HUES6 (cell line): ENCODE results near the gene HIPK2.
"Not testable (repeated sequence)": the region's sequence is repeated elsewhere in the genome, so short reads cannot be mapped to it uniquely, and the experiment has no call there.

ENCODE experiments used
- H3K27ac ChIP-seq: 2 replicates; pipeline ENCODE4 v1.7.0; 2013; ENCODE audit warnings: low read depth, mild to moderate bottlenecking, low read length, inconsistent platforms
- H3K27me3 ChIP-seq: 2 replicates; pipeline ENCODE4 v1.6.1; 2013; ENCODE audit warnings: low read length; ENCODE audit not compliant: control insufficient read depth, insufficient read depth
- H3K36me3 ChIP-seq: 2 replicates; pipeline ENCODE4 v1.6.1; 2013; ENCODE audit warnings: low read length; ENCODE audit not compliant: control insufficient read depth, insufficient read depth
- H3K4me1 ChIP-seq: 2 replicates; pipeline ENCODE4 v1.6.1; 2013; ENCODE audit warnings: low read length; ENCODE audit not compliant: control insufficient read depth, insufficient read depth
- H3K4me3 ChIP-seq: 2 replicates; pipeline ENCODE4 v1.5.1; 2013; ENCODE audit warnings: low read depth, low read length
- H3K9ac ChIP-seq: one replicate; pipeline ENCODE4 v1.6.1; 2013; ENCODE audit warnings: mild to moderate bottlenecking, low read length
- H3K9me3 ChIP-seq: 2 replicates; pipeline ENCODE4 v1.6.1; 2013; ENCODE audit warnings: low read depth, low read length; ENCODE audit not compliant: control insufficient read depth, insufficient read depth

The HIPK2 gene

DNA sequence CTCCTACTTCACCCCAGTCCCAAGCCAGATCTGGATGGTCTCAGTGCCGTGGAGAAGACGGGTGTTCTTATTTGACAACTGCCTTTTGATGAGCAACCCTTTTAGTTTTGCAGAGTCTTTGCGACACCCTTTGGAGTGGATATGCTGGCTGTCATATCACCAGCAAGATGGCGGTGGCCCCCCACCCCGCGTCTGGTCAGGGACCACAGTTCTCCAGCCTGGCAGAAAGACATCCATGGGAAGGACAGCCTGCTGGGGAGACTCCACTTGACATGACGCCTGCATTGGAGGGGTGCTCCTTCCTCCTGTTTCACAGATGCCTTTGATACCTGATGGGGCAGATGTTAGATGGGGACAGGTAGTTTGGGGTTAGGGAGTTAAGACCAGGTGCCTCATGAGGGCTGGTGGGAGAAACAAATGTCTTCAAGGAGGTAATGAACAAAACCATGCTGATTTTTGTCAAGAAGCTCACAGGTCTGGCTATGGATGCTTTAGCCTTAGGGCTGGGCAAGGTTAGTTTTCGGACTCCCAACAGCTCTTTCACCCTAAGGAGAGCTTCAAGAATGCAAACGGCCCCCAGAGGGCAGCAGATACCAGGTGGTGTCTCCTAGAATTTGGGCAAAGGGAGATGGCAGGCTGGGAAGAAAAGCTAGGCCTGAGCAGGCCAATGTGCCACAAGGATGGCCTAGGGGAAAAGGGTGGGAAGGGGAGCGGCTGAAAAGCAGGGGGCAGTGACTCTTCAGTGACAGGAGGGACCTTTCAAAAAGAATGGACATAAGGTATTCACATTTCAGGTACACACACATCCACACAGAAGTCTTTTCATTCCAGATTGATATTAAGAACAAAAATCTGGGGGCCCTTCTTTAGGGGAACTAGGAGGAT, 159.1 kb downstream of the HIPK2 start:
- no peak overlapping the region for H3K27ac ChIP-seq
- H3K36me3 ChIP-seq: peaks cover 16% of the 10 kb centered on the region

DNA sequence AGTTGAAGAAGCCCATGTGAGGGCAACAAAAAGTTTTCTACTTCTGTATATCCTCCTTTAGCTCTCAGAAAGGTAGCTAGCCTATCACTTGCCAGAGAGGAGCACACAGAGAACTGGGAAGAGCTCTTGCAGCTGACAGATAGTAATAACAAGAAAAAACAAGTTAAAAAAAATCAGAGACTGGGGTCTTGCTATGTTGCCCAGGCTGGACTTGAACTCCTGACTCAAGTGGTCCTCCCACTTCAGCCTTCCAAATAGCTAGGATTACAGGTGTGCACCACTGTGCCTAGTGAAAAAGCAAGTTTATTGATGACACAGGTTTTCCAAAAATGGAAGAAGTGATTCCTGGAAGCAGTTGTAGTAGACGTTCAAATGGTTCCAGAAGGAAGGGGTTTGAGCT, 160.7 kb downstream of the HIPK2 start:
- Histone ChIP-seq H3K27ac (no peak overlapping the region), H3K9ac (no peak overlapping the region), H3K9me3 (no peaks in the 10 kb centered on the region), H3K4me3 (no peak overlapping the region), H3K36me3 (peaks cover 18% of the 10 kb centered on the region), H3K27me3 (no peaks in the 10 kb centered on the region), H3K4me1 (peaks cover 6% of the 10 kb centered on the region; the same call in 1 of the 2 replicates)

More for the DNA sequence above, 159.1 kb downstream of the HIPK2 start:
- H3K4me3 ChIP-seq: no peak overlapping the region
- H3K27me3 ChIP-seq: no peaks in the 10 kb centered on the region
- H3K4me1 ChIP-seq: peaks cover 6% of the 10 kb centered on the region
- no peaks in the 10 kb centered on the region for H3K9me3 ChIP-seq
- no peak overlapping the region for H3K9ac ChIP-seq

DNA sequence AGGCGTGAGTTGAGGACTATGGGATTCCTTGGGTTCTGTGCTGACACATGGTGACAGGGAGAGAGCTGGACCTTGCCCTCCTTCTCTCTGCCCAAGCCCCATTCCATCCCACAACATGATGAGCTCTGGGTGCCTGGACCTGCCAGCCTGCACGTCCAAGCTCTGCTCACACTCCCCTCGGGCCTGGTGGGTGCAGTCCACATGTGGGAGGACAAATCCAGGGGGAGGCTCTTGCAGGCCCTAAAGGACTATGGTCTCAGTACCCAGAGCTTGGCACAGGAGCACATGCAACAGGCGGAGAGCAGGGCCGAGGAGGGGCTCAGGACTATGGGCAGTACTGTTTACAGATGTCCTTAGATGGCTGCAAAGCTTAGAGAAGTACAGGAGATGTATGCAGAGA, 162.9 kb downstream of the HIPK2 start:
- H3K27ac ChIP-seq: no peak overlapping the region
- peaks cover 6% of the 10 kb centered on the region; the same call in 1 of the 2 replicates for H3K4me1 ChIP-seq
- H3K9me3 ChIP-seq: no peaks in the 10 kb centered on the region
- no peaks in the 10 kb centered on the region for H3K27me3 ChIP-seq
- H3K9ac ChIP-seq: no peak overlapping the region
- H3K36me3 ChIP-seq: peaks cover 13% of the 10 kb centered on the region
- no peak overlapping the region for H3K4me3 ChIP-seq

DNA sequence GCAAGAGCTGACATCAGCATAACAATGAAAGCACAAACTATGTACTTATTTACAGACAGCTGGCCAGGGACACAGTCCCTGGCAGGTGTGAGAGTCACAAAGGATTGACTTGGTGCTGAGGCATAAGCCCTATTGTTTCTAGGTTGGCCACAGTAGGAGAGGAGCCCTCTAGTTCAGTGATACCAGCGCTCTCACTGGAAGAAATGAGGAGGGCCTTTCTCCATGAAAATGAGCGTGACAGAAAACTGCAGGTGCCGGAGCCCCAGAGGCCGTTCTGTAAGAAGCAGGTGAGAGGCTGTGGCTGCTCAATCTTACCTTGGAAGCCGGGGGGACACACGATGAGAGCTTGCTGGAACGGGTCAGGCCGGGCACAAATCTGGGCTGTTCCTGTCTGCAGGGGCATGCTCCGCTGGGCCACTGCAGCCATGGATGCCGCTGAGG, 163.8 kb downstream of the HIPK2 start:
- H3K4me3 ChIP-seq: no peak overlapping the region
- peaks cover 6% of the 10 kb centered on the region; the same call in 1 of the 2 replicates for H3K4me1 ChIP-seq
- no peak overlapping the region for H3K9ac ChIP-seq
- no peak overlapping the region for H3K27ac ChIP-seq
- peaks cover 11% of the 10 kb centered on the region; the same call in 1 of the 2 replicates for H3K36me3 ChIP-seq
- H3K9me3 ChIP-seq: no peaks in the 10 kb centered on the region
- H3K27me3 ChIP-seq: no peaks in the 10 kb centered on the region

DNA sequence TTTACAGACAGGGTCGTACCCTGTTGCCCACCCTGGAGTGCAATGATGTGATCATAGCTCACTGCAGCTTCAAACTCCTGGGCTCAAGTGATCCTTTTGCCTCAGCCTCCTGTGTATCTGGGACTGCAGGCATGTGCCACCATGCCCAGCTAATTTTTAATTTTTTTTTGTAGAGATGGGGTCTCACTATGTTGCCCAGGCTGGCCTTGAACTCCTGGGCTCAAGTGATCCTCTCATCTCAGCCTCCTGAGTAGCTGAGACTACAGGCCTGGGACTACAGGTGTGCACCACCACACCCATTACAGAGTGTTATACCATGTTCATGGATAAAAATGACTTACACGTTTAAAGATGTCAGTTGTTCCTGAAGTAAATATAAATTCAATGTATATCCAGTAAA, 166.2 kb downstream of the HIPK2 start:
- not testable (repeated sequence) for H3K27ac ChIP-seq, H3K4me3 ChIP-seq, H3K27me3 ChIP-seq, H3K9me3 ChIP-seq, H3K4me1 ChIP-seq, H3K9ac ChIP-seq, H3K36me3 ChIP-seq

DNA sequence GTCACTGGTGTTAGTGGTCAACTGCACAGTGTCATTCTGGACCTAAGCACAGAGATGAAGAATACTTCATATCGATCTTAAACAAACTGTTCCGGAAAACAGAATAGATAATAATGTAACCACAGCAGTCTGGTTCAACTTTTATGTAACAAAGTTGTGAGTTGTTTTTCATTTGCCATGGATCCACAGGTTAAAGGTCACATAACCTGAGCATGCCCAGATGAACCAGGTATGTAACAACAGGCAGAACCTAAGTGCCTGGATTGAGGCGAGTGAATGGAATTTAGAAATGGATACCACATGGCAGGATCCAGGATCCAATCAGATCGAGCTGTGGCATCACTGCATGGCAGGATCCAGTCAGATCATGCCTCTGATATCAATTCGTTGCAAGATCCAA, 167.2 kb downstream of the HIPK2 start:
- H3K9me3 ChIP-seq: no peaks in the 10 kb centered on the region
- peaks cover 6% of the 10 kb centered on the region; the same call in 1 of the 2 replicates for H3K4me1 ChIP-seq
- H3K9ac ChIP-seq: no peak overlapping the region
- H3K4me3 ChIP-seq: no peak overlapping the region
- no peak overlapping the region for H3K27ac ChIP-seq
- 0 out of 2 replicates have a peak, but pooled peaks cover 2% of the 10 kb centered on the region for H3K36me3 ChIP-seq
- H3K27me3 ChIP-seq: no peaks in the 10 kb centered on the region

DNA sequence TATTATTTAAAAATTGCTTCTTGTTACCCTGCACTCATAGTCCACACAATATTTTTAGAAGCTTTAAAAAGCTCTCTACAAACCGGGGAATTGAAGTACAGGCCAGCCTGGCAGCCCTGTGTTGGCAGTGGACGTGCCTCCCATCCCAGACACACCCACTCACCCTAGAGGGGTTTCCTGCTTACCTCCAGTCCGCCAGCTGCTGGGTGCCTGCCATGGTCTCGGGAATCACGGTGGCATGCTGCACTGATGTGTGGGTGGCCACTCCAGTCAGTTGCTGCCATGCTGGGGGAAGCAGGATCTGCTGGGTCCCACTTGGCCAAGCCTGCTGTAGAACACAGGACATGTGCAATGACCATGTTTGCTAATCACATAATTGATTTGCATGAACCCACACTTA, 173.9 kb downstream of the HIPK2 start:
- Histone ChIP-seq H3K27me3 (no peaks in the 10 kb centered on the region), H3K36me3 (peaks cover 6% of the 10 kb centered on the region), H3K9ac (no peak overlapping the region), H3K9me3 (no peaks in the 10 kb centered on the region), H3K4me1 (no peaks in the 10 kb centered on the region), H3K4me3 (no peak overlapping the region), H3K27ac (no peak overlapping the region)

DNA sequence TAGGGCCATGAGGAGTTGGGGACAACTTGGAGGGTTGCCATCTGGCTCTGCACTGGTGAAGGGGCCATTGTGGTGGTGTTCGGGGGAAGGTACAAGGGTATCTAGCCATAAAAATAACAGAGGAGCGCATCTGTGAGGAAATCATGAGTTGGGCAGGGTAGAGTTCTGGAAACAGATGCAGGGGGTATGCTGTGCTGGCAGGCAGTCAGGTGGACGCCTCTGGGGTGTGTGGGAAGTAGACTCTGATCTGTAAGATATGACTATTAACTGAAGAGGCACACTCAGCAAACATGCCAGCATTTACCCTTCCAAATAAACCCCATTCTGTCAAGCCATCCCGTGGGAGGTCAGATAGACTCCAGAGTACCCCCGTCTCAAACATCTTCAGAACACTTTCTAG, 174.5 kb downstream of the HIPK2 start:
- no peak overlapping the region for H3K9ac ChIP-seq
- H3K4me3 ChIP-seq: no peak overlapping the region
- no peaks in the 10 kb centered on the region for H3K4me1 ChIP-seq
- no peaks in the 10 kb centered on the region for H3K27me3 ChIP-seq
- no peak overlapping the region for H3K27ac ChIP-seq
- H3K9me3 ChIP-seq: no peaks in the 10 kb centered on the region
- peaks cover 11% of the 10 kb centered on the region for H3K36me3 ChIP-seq

DNA sequence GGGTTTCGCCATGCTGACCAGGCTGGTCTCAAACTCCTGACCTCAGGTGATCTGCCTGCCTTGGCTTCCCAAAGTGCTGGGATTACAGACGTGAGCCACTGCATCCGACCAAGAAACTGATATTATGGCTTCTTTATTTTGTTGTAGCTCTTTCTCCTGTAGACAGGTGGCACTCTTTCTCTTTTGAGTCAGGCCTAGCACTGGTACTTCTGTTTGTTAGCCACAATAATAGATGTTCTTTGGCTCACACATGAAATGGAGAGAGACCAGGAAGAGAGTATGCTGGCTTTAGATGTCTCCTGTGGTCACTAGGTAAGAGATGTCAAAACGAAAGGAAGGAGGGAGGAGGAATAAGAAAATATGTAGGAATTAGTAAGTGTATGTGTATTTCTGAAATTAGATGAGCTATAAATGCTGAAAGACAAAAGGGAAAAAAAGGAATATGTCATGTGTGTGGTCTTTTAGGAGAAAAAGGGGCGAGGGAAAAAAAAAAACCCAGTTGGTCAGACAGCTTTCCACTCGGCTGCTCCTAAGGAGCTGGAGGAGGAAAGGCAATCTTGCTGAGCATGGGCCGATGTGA, 175.6 kb downstream of the HIPK2 start:
- H3K27me3 ChIP-seq: no peaks in the 10 kb centered on the region
- no peaks in the 10 kb centered on the region for H3K9me3 ChIP-seq
- H3K4me3 ChIP-seq: no peak overlapping the region
- H3K27ac ChIP-seq: no peak overlapping the region
- H3K36me3 ChIP-seq: peaks cover 13% of the 10 kb centered on the region
- no peaks in the 10 kb centered on the region for H3K4me1 ChIP-seq
- H3K9ac ChIP-seq: no peak overlapping the region

DNA sequence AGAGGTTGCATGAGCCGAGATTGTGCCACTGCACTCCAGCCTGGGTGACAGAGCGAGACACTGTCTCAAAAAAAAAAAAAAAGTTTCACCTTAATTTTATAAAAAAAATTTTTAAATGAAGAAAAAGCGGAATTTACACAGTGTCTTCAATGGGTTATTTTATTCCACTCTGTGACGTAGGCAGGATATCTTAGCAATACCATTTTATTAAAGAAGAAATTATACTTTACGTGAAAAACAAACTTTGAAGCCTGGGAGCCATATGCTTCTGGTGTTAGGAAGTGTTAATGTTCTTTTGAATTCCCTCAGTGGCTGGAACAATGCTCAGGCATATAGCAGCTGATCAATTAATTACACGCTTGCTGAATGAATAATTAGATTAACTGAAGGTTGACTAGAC, 176.6 kb downstream of the HIPK2 start:
- Histone ChIP-seq H3K36me3 (peaks cover 18% of the 10 kb centered on the region), H3K4me1 (no peaks in the 10 kb centered on the region), H3K9me3 (no peaks in the 10 kb centered on the region), H3K27ac (no peak overlapping the region), H3K4me3 (no peak overlapping the region), H3K27me3 (no peaks in the 10 kb centered on the region), H3K9ac (no peak overlapping the region)

DNA sequence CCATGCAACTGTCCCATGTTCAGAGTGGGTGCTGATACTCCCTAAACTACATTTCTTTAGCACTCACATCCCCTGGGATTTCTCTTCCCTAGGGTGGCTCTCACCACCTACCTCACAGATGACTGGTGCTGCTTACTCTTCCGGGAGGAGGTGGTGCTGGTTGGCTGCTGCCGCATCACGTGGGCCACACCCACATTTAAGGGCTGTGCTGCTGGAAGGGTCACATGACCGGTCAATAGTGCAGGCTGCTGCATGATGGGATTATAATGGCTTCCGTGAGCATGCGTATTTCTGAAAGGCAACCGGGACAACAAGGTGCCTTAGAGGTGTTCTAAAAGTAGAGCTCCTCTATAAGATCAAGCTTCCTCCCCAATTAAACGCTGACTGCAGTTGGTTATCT, 177.5 kb downstream of the HIPK2 start:
- Histone ChIP-seq H3K27me3 (no peaks in the 10 kb centered on the region), H3K9me3 (no peaks in the 10 kb centered on the region), H3K9ac (no peak overlapping the region), H3K4me3 (no peak overlapping the region), H3K36me3 (peaks cover 25% of the 10 kb centered on the region), H3K27ac (no peak overlapping the region), H3K4me1 (no peaks in the 10 kb centered on the region)
